Progenitor cell of endocrine pancreas (in vitro differentiated cells): ENCODE measurements around the gene IGF1R. TPM values are rescaled to one million over a fixed set of nuclear protein-coding genes. Genes with fewer than 3 reads are reported as not detected.

ENCODE experiments used
- DNase-seq: peaks from one replicate; pipeline ENCODE4 v3.0.0; 2021; ENCODE audit warnings: low spot score; ENCODE audit not compliant: unreplicated experiment
- H3K27ac Mint-ChIP-seq: 2 replicates; pipeline ENCODE4 v1.8.0; 2021; ENCODE audit warnings: mild to moderate bottlenecking, moderate library complexity, mixed read lengths
- H3K27me3 Mint-ChIP-seq: 2 replicates; pipeline ENCODE4 v1.8.0; 2021; ENCODE audit warnings: mixed read lengths
- H3K36me3 Mint-ChIP-seq: 2 replicates; pipeline ENCODE4 v1.8.0; 2022; ENCODE audit warnings: mixed read lengths; ENCODE audit not compliant: insufficient read depth
- H3K4me1 Mint-ChIP-seq: 2 replicates; pipeline ENCODE4 v1.8.0; 2021; ENCODE audit warnings: low read depth, mixed read lengths
- H3K4me3 Mint-ChIP-seq: 2 replicates; pipeline ENCODE4 v1.8.0; 2021; ENCODE audit warnings: low read depth, mild to moderate bottlenecking, moderate library complexity, mixed read lengths
- H3K9me3 Mint-ChIP-seq: 2 replicates; pipeline ENCODE4 v1.8.0; 2021; ENCODE audit warnings: low read depth, mixed read lengths
- CTCF ChIP-seq: fragments of 200-600 bp; sonication (generic); IDR thresholded peaks from one replicate; pipeline ENCODE4 v1.5.0; 2021; ENCODE audit warnings: antibody characterized with exemption, mild to moderate bottlenecking; ENCODE audit not compliant: unreplicated experiment
- total RNA-seq: library from RNA; stranded (reverse); gene quantifications from 2 replicates; pipeline ENCODE4 v1.2.1, GENCODE V29; 2021

IGF1R gene
- total RNA-seq, 1 donor from 2014 or later, result 106 TPM

GRCh38 chr15:98764291-98764690 lies 116.0 kb downstream of the IGF1R start:
- no peaks in the 10 kb centered on the region for H3K27me3 Mint-ChIP-seq
- H3K27ac Mint-ChIP-seq, result no peak overlapping the region
- no peaks in the 10 kb centered on the region for H3K9me3 Mint-ChIP-seq
- H3K4me3 Mint-ChIP-seq, result no peak overlapping the region
- H3K36me3 Mint-ChIP-seq, result no peaks in the 10 kb centered on the region
- H3K4me1 Mint-ChIP-seq, result peaks cover 14% of the 10 kb centered on the region
- no peak for DNase-seq
- TF ChIP-seq CTCF, result no peak

GRCh38 chr15:98765610-98766009 lies 117.3 kb downstream of the IGF1R start:
- Mint-ChIP-seq H3K9me3 (no peaks in the 10 kb centered on the region), H3K4me3 (no peak overlapping the region), H3K36me3 (no peaks in the 10 kb centered on the region), H3K27ac (no peak overlapping the region), H3K27me3 (no peaks in the 10 kb centered on the region), H3K4me1 (peaks cover 23% of the 10 kb centered on the region)
- DNase-seq, result no peak
- no peak for TF ChIP-seq CTCF

GRCh38 chr15:98767692-98768091 lies 119.4 kb downstream of the IGF1R start:
- Mint-ChIP-seq H3K9me3 (no peaks in the 10 kb centered on the region), H3K4me3 (no peak overlapping the region), H3K36me3 (no peaks in the 10 kb centered on the region), H3K27me3 (no peaks in the 10 kb centered on the region), H3K27ac (peak overlapping the region; percentile 13), H3K4me1 (peaks cover 40% of the 10 kb centered on the region)
- no peak for DNase-seq
- no peak for TF ChIP-seq CTCF

- Mint-ChIP-seq H3K27ac (peak overlapping the region; percentile 83), H3K4me1 (peaks cover 45% of the 10 kb centered on the region), H3K9me3 (no peaks in the 10 kb centered on the region), H3K27me3 (no peaks in the 10 kb centered on the region), H3K36me3 (no peaks in the 10 kb centered on the region), H3K4me3 (no peak overlapping the region)
- no peak for TF ChIP-seq CTCF
- no peak for DNase-seq
Measured at GRCh38 chr15:98769867-98770266, 121.5 kb downstream of the IGF1R start.

- peaks cover 52% of the 10 kb centered on the region for H3K4me1 Mint-ChIP-seq
- DNase-seq, result no peak
- TF ChIP-seq CTCF, result no peak
- no peaks in the 10 kb centered on the region for H3K9me3 Mint-ChIP-seq
- H3K27me3 Mint-ChIP-seq, result no peaks in the 10 kb centered on the region
- no peak overlapping the region for H3K4me3 Mint-ChIP-seq
- H3K27ac Mint-ChIP-seq, result peak overlapping the region; percentile 34
- H3K36me3 Mint-ChIP-seq, result no peaks in the 10 kb centered on the region
Measured at GRCh38 chr15:98770984-98771383, 122.6 kb downstream of the IGF1R start.
